Neuronal stem cell (in vitro differentiated cells): ENCODE data around the gene CERK.

Source experiments
- DNase-seq: peaks from one replicate; pipeline ENCODE4 v3.0.0-alpha.2; 2013; ENCODE audit warnings: low spot score
- H2AFZ ChIP-seq: one replicate; pipeline ENCODE4 v1.6.1; 2013; ENCODE audit warnings: mild to moderate bottlenecking, low read length, inconsistent platforms
- H2AK5ac ChIP-seq: 2 replicates; pipeline ENCODE4 v1.6.1; 2013; ENCODE audit warnings: low read depth, mild to moderate bottlenecking, inconsistent platforms, low read length, moderate library complexity, mixed read lengths
- H2BK120ac ChIP-seq: 2 replicates; pipeline ENCODE4 v1.6.1; 2013; ENCODE audit warnings: low read depth, mild to moderate bottlenecking, inconsistent platforms, low read length, moderate library complexity, mixed read lengths
- H2BK12ac ChIP-seq: one replicate; pipeline ENCODE4 v1.6.1; 2013; ENCODE audit warnings: low read length, inconsistent platforms
- H2BK15ac ChIP-seq: 2 replicates; pipeline ENCODE4 v1.6.1; 2013; ENCODE audit warnings: mild to moderate bottlenecking, low read length, inconsistent platforms, mixed read lengths
- H2BK5ac ChIP-seq: one replicate; pipeline ENCODE4 v1.6.1; 2013; ENCODE audit warnings: inconsistent platforms, mild to moderate bottlenecking, low read length, moderate library complexity
- H3K14ac ChIP-seq: one replicate; pipeline ENCODE4 v1.6.1; 2013; ENCODE audit warnings: low read length, inconsistent platforms
- H3K18ac ChIP-seq: 2 replicates; pipeline ENCODE4 v1.6.1; 2013; ENCODE audit warnings: low read length, inconsistent platforms
- H3K23ac ChIP-seq: 2 replicates; pipeline ENCODE4 v1.6.1; 2013; ENCODE audit warnings: low read depth, mild to moderate bottlenecking, mixed read lengths, low read length, inconsistent platforms; ENCODE audit not compliant: poor library complexity
- H3K27ac ChIP-seq: replicated peaks from 3 replicates; pipeline ENCODE4 v1.5.1; 2013; ENCODE audit warnings: low read length, inconsistent platforms
- H3K27me3 ChIP-seq, 3 experiments: 2 replicates each; pipeline ENCODE4 v1.6.1; 2013; ENCODE audit warnings: low read length in 3 of 3, mild to moderate bottlenecking in 2 of 3, inconsistent platforms in 1 of 3, low read depth in 1 of 3, mixed read lengths in 1 of 3, moderate library complexity in 1 of 3; ENCODE audit not compliant: control insufficient read depth in 3 of 3, insufficient read depth in 3 of 3
- H3K36me3 ChIP-seq, 2 donors: replicated peaks in 1 of 2; 2 replicates each; pipeline ENCODE4 v1.6.1; 2013; ENCODE audit warnings: low read length in 2 of 2; ENCODE audit not compliant: control insufficient read depth in 2 of 2, insufficient read depth in 2 of 2
- H3K4ac ChIP-seq: 2 replicates; pipeline ENCODE4 v1.6.1; 2013; ENCODE audit warnings: inconsistent platforms, mild to moderate bottlenecking, low read length, moderate library complexity
- H3K4me1 ChIP-seq, 2 donors: 1 replicate in 1 of 2; 2 replicates in 1 of 2; pipeline ENCODE4 v1.6.1; 2013; ENCODE audit warnings: low read length in 2 of 2, low read depth in 1 of 2; ENCODE audit not compliant: control insufficient read depth in 2 of 2, insufficient read depth in 1 of 2
- H3K4me2 ChIP-seq: one replicate; pipeline ENCODE4 v1.6.1; 2013; ENCODE audit warnings: mild to moderate bottlenecking, low read length, inconsistent platforms; ENCODE audit not compliant: insufficient read depth, poor library complexity, severe bottlenecking
- H3K4me3 ChIP-seq, 2 donors: 2 replicates each; pipeline ENCODE4 v1.5.1; 2013; ENCODE audit warnings: low read length in 2 of 2, mild to moderate bottlenecking in 2 of 2, inconsistent platforms in 1 of 2, moderate library complexity in 1 of 2
- H3K79me1 ChIP-seq: one replicate; pipeline ENCODE4 v1.6.1; 2013; ENCODE audit warnings: low read depth, mild to moderate bottlenecking, inconsistent platforms, low read length, moderate library complexity
- H3K9ac ChIP-seq: one replicate; pipeline ENCODE4 v1.6.1; 2013; ENCODE audit warnings: mild to moderate bottlenecking, low read depth, low read length, inconsistent platforms; ENCODE audit not compliant: poor library complexity
- H3K9me3 ChIP-seq, 2 donors: replicated peaks in 1 of 2; 2 replicates each; pipeline versions ENCODE3 to v1.6.1; 2013; ENCODE audit warnings: low read length in 2 of 2, mild to moderate bottlenecking in 2 of 2, inconsistent platforms in 1 of 2, low read depth in 1 of 2, mixed read lengths in 1 of 2, moderate library complexity in 1 of 2; ENCODE audit not compliant: control insufficient read depth in 2 of 2, insufficient read depth in 1 of 2
- H4K8ac ChIP-seq: one replicate; pipeline ENCODE4 v1.6.1; 2013; ENCODE audit warnings: low read depth, mild to moderate bottlenecking, inconsistent platforms, low read length, moderate library complexity
- H4K91ac ChIP-seq: one replicate; pipeline ENCODE4 v1.6.1; 2013; ENCODE audit warnings: low read length, low read depth, mild to moderate bottlenecking, inconsistent platforms; ENCODE audit not compliant: poor library complexity
- WGBS, 2 donors: extraction: QIAGEN DNeasy Blood & Tissue Kit; methylation state at CpG; one replicate each; pipeline ENCODE4 v1.1.7; 2013; ENCODE audit warnings: missing lambda C conversion rate in 2 of 2, mixed read lengths in 1 of 2; ENCODE audit not compliant: insufficient read length in 2 of 2, insufficient replicate concordance in 1 of 2; ENCODE audit errors: extremely low coverage in 2 of 2; 5-methylcytosine and 5-hydroxymethylcytosine counted together

CERK gene

DNA sequence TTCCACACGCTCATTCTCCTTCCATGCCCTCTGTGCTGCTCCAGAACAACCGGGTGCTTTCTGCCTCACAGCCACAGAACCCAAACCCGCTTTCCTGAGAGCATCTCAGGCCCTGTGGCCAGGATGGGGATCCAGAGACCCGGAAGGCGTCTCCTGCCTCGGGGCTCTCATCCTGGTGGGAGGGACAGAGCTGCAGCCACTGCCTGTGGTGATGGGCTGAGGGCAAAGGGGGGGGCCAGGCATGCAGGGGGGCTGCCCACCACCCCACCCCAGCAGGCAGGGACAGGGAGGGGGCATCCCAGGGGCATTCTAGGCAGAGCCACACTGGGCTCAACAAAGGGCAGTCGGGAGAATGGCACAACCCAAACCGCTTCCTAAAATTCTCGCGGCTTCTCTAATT lies 41.4 kb downstream of the CERK start:
- WGBS, 2 donors, result no CpG with 5 or more reads among the region's 10 CpGs
- Histone ChIP-seq H3K36me3 (peaks cover 57 to 92% of the 10 kb centered on the region in 2 donors), H2BK12ac (no peak overlapping the region), H3K4me1 (no peaks in the 10 kb centered on the region), H2BK15ac (no peak overlapping the region), H3K14ac (no peak overlapping the region), H3K4me2 (no peak overlapping the region), H4K91ac (no peak overlapping the region), H3K4ac (no peak overlapping the region), H3K4me3 (no peak overlapping the region), H3K9me3 (peaks cover 0 to 1% of the 10 kb centered on the region in 2 donors), H3K9ac (no peak overlapping the region), H3K79me1 (peaks cover 14% of the 10 kb centered on the region), H2BK5ac (no peak overlapping the region), H2BK120ac (no peak overlapping the region), H2AK5ac (no peak overlapping the region), H3K23ac (no peak overlapping the region), H4K8ac (no peak overlapping the region), H3K18ac (no peak overlapping the region), H3K27ac (no peak overlapping the region), H2AFZ (no peak overlapping the region), H3K27me3 (no peaks in the 10 kb centered on the region)
- DNase-seq, result no peak

DNA sequence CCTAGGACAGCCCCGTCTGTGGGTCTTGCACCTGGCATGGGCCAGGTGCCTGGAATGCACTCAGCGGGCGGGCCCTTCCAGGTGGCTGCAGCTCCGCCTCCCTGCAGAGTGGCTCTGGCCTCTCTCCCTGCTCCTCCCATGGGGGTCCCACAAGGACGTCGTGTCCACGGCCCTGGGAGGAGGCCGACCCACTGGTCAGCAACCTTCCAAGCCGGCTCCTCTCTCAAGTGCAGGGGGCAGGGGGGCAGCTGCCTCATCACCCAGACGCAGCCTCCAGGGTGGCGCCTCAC lies 41.9 kb downstream of the CERK start:
- no peak overlapping the region for H4K8ac ChIP-seq

DNA sequence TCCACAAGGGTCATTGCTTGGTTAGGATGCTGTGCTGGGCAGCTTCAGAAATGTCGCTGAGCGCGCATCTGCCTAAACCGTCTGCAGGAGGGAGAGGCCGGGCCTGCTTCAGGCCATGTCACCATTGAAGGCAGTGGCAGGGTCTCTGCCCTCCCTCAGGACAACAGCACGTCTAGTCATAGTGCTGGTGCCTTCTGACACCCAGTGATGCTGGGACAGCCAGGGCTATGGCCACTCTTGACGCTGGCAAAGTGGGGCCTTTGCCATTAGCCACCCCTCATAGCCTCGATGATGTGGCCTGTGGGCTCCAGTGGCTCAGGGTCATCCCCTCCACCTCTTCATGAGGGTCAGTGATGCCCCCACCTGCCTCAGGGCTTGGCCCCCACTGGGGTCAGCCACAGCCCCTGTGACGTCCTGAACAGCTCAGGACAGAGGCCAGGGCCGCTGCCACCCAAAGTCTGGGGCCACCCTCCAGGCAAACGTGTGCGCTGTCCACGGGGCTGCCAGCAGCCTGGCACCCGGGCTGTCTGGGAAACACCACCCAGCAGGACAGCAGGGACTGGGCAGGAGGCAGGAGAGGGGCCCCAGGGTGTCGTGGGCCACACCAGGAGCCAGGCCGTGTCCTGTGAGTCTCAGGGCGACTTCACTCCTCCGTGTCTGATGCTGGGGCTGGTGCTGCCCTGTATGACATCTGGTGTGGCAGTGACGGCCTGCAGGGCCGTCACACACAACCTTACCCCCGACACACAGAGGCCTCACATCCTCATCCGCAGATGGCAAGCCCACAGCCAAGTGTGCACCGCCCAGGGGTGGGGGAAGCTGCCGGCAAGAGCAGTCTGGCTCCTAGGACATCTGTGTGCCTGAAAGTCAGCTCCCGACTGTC lies 42.5 kb downstream of the CERK start:
- H3K36me3 ChIP-seq, result peaks cover 53 to 91% of the 10 kb centered on the region in 2 donors
- no peaks in the 10 kb centered on the region for H3K4me1 ChIP-seq
- no peak overlapping the region for H2AK5ac ChIP-seq
- peaks cover 0 to 2% of the 10 kb centered on the region in 2 donors for H3K9me3 ChIP-seq
- no peak overlapping the region for H2BK15ac ChIP-seq
- peaks cover 9% of the 10 kb centered on the region for H3K79me1 ChIP-seq
- no peak overlapping the region for H3K14ac ChIP-seq
- H3K4me2 ChIP-seq, result no peak overlapping the region
- no CpG with 5 or more reads among the region's 25 CpGs for WGBS, 2 donors
- no peak overlapping the region for H2BK5ac ChIP-seq
- DNase-seq, result no peak
- H4K91ac ChIP-seq, result no peak overlapping the region
- H3K27ac ChIP-seq, result no peak overlapping the region
- no peaks in the 10 kb centered on the region for H3K27me3 ChIP-seq
- no peak overlapping the region for H3K4ac ChIP-seq
- H2AFZ ChIP-seq, result no peak overlapping the region
- H3K9ac ChIP-seq, result no peak overlapping the region
- H3K4me3 ChIP-seq, result peak overlapping the region in 1 of 2 donors; percentile 57
- no peak overlapping the region for H3K23ac ChIP-seq
- no peak overlapping the region for H4K8ac ChIP-seq
- no peak overlapping the region for H2BK12ac ChIP-seq
- no peak overlapping the region for H3K18ac ChIP-seq
- no peak overlapping the region for H2BK120ac ChIP-seq

More for the DNA sequence above, 41.9 kb downstream of the CERK start:
- Histone ChIP-seq H2AK5ac (no peak overlapping the region), H3K79me1 (peaks cover 11% of the 10 kb centered on the region), H2BK12ac (no peak overlapping the region), H3K9me3 (peaks cover 0 to 2% of the 10 kb centered on the region in 2 donors), H2AFZ (no peak overlapping the region), H4K91ac (no peak overlapping the region), H3K27me3 (no peaks in the 10 kb centered on the region), H3K4me3 (no peak overlapping the region), H2BK120ac (no peak overlapping the region), H2BK15ac (no peak overlapping the region), H3K36me3 (peaks cover 56 to 92% of the 10 kb centered on the region in 2 donors), H3K27ac (no peak overlapping the region), H3K4me2 (no peak overlapping the region), H3K4ac (no peak overlapping the region), H3K18ac (no peak overlapping the region), H3K4me1 (no peaks in the 10 kb centered on the region), H3K14ac (no peak overlapping the region), H3K23ac (no peak overlapping the region), H2BK5ac (no peak overlapping the region), H3K9ac (no peak overlapping the region)
- DNase-seq, result no peak
- WGBS, 2 donors, result no CpG with 5 or more reads among the region's 11 CpGs

DNA sequence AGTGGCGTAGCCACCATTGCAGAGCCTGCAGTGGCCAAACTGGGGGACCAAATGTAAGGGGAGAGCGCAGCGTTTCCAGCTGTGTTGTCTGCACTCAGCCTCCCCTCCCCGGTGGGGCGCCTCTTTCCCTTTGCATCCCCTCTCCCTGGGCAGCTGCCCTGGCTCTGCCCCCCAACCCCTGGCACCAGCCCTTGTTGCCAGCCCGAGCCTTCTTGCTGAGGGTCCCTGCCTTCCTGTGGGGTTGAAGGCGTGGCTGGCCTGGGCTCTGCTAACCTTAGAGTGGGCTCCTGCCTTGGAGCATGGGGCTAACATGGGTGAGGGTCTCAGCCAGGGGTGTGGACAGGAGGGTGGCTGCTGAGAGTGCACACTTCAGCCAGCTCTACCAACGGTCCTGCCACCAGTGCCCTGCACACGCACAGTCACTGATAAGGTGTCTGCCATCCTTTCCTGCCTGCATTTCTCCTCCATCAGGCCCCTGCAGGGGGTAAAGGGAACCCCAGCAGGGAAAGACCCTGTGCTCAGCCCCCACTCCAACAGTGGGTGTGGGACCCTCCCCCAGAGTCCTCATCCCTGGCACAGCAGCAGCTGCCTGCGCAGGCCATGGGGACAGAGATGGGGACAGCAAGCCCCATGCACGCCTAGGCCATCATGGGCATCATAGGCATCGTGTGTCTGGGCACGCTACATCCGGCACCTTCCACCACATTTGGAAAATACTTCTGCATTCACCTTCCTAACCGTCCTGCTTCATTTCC lies 43.5 kb downstream of the CERK start:
- H3K4ac ChIP-seq, result no peak overlapping the region
- no peak overlapping the region for H2BK120ac ChIP-seq
- no peak overlapping the region for H3K23ac ChIP-seq
- no peak overlapping the region for H3K18ac ChIP-seq
- no peak overlapping the region for H2BK5ac ChIP-seq
- H4K8ac ChIP-seq, result peak overlapping the region; percentile 52
- no peak overlapping the region for H4K91ac ChIP-seq
- peaks cover 9% of the 10 kb centered on the region for H3K79me1 ChIP-seq
- no CpG with 5 or more reads among the region's 15 CpGs for WGBS, 2 donors
- H2AFZ ChIP-seq, result no peak overlapping the region
- H2BK12ac ChIP-seq, result no peak overlapping the region
- no peak overlapping the region for H3K4me3 ChIP-seq
- H3K9me3 ChIP-seq, result peaks cover 0 to 2% of the 10 kb centered on the region in 2 donors
- no peak for DNase-seq
- H3K4me1 ChIP-seq, result no peaks in the 10 kb centered on the region
- H3K27ac ChIP-seq, result no peak overlapping the region
- peaks cover 58 to 92% of the 10 kb centered on the region in 2 donors for H3K36me3 ChIP-seq
- H3K4me2 ChIP-seq, result no peak overlapping the region
- no peak overlapping the region for H2BK15ac ChIP-seq
- no peaks in the 10 kb centered on the region for H3K27me3 ChIP-seq
- no peak overlapping the region for H3K9ac ChIP-seq
- H2AK5ac ChIP-seq, result no peak overlapping the region
- H3K14ac ChIP-seq, result peak overlapping the region; percentile 5
